NCI-H2227 treated with DMSO at 0.1 percent for 48 hours (cell line): ENCODE measurements around the gene GJD3.
"Not testable (repeated sequence)": the region's sequence is repeated elsewhere in the genome, so short reads cannot be mapped to it uniquely, and the experiment has no call there.

ENCODE experiments used
- DNase-seq: peaks from one replicate; lab custom pipeline; 2025; lab: John Stamatoyannopoulos, UW

Gene GJD3

DNA sequence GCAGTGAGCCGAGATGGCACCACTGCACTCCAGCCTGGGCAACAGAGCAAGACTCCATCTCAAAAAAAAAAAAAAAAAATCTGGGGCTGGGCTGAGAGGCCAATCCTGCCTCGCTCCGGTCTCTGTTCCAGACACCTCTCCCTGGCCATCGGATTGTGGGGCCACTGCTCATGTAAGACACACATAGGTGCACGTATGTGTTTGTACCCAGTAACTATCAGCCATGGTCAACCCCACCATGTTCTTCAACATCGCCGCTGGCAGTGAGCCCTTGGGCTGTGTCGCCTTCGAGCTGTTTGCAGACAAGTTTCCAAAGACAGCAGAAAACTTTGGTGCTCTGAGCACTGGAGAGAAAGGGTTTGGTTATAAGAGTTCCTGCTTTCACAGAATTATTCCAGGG, 3.2 kb upstream of the GJD3 start:
- DNase-seq: not testable (repeated sequence)

DNA sequence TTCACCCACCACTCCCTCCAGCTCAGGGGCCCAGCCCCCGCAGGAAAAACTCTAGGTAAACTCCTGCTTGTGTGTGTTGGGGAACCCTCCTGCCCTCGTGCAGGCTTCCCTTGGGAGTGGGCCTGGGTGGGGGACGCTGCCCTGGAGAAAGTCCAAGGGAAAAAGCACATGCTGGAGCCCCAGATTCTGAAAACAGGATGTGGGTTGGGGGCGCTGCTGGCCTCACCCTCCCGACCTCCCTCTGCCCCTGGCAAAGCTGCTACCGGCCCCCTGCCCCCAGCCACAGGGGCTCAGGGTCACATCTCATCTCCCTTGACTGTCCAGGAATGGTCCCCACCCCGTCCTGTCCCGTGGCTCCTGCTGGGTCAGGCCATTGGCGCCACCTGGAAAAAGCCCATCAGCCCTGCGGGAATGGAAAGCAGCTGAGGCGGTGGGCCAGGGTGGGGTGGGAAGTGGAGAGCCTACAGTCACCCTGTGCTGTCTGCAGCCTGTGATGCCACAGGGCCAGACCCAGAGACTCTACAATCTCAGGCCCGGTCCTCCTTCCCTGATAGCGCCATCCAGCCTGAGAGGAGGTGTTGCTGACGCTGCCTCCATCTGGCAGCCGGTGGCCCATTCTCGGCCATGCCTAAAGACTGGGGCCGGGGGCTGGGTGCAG, 2.5 kb upstream of the GJD3 start:
- DNase-seq: no peak

DNA sequence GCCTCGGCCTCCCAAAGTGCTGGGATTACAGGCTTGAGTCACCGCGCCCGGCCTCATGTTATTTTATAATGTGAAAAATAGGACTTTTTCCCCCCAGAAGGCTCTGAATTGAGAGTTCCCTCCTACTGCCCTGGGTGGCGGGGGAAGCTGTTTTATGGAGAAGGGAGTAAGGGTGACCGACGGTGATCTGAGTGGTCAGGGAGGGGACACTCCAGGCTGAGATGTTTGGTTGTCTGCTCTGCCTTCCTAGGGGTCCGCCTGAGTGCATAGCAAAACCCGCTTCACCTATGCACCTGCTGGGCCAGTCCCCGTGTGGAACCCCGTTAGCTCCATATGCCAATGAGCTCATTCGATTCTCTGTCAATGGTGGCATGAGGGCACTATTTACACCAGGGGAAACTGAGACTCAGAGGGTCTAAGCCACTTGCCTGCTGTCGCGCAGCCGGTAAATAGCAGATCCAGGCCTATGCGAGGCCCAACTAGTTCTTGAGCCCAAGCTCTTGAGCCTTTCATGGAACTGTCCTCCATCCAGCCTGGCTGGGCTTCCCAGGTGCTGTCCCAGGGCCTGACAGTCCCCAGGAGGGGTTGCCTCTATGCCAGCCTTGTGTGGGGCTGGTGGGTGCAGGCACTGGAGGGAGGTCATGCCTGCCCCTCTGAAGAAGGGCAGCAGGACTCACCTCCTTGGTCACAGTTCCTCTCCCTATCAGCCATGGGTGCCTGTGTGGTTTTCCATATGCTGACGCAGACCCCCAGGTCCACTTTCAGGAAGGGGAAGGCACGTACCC, 1.7 kb upstream of the GJD3 start:
- DNase-seq: no peak

DNA sequence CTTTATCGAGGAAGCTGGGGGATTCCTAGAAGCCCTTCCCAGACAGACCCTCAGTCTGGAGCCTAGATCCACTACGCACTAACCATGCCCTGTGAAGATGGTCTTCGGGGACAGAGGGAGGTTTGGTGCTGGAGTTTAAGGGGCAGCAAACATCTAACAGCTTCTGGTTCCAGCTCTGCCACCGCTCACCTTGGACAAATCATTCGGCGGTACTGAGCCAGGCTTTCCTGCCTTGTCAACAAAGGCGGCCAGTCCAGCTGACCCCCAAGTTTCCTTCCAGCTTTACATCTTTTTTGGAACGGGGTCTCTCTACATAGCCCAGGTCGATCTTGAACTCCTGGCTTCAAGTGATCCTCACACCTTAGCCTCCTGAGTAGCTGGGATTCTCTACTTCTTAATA, 369 bp upstream of the GJD3 start:
- no peak for DNase-seq

DNA sequence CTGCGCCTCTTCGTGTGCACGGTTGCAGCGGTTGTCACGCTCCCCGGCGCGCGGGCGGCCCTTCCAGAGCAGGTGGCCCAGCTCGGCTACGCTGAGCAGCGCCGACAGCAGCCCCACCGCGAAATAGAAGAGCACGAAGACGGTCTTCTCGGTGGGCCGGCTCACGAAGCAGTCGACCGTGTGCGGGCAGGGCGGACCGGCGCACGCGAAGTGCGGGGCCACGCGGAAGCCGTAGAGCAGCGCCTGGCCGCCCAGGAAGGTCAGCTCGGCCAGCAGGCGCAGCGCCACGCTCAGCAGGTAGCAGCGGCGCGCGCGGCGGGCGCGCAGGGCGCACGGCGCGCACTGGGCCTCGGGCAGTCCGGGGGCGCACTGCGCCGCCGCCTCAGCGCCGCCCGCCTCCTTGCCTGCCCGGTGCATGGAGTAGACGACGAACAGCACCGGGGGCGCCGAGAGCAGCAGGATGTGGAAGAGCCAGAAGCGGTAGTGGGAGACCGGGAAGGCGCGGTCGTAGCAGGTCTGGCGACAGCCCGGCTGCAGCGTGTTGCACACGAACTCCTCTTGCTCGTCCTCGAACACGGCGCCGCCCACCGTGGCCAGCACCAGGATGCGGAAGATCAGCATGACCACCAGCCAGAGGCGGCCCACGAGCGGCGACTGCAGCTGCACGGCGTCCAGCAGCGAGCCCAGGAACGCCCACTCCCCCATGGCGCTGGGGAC, 1.3 kb downstream of the GJD3 start:
- peak; percentile 12 for DNase-seq

DNA sequence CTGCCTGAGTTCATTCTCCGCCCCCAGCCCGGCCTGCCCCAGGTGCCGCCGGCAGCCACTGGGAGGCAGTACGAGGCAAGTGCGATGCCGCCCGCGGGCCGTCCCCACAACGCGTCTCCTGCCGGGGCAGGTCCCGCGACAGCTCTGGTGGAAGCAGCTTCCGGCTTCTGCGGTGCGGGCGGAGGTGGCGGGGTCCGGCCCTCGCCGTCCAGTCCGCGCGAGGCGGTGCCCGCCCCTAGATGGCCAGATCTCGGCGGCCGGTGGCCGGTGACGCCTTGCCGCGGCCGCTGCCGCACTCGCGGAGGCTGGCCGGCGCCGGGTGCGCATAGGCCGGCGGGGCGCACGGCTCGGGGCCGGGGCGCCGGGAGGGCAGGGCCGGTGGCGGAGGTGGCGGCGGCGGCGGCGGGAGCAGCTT, 1.8 kb downstream of the GJD3 start:
- DNase-seq: peak; percentile 39

DNA sequence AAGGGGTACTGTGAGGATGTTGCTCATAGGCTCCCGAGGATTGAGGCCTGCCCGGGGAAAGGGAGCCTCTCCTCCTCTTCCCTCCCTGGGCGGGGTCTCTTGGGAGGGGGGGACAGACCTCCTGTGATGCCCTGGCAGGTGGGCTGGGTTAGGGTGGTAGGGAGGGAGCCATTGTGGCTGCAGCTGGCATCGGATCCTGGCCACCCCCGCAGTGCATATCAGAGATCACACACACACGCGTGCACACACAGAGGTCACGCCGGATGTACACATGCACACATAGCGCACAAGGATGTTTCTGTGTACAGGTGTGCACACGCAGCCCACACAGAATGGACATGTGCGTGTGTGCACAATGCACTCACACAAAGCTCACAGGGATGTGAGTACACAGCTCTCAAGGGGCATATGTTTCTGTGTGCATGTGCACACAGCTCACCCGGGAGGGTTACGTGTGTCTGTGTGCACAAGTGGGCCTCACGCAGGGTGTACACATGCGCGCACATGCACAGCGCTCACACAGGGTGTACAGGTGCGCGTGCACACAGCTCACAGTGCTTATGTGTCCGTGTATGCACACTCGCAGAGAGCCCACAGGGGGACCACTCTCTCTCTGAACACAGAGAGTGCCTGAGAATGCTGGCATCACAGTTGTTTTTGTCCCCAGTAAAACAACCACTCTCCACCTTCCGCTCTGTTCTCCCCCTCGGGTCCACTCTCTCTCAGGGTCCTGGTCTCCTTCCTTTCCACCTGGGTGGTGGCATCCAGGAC, 2.4 kb downstream of the GJD3 start:
- DNase-seq: no peak

DNA sequence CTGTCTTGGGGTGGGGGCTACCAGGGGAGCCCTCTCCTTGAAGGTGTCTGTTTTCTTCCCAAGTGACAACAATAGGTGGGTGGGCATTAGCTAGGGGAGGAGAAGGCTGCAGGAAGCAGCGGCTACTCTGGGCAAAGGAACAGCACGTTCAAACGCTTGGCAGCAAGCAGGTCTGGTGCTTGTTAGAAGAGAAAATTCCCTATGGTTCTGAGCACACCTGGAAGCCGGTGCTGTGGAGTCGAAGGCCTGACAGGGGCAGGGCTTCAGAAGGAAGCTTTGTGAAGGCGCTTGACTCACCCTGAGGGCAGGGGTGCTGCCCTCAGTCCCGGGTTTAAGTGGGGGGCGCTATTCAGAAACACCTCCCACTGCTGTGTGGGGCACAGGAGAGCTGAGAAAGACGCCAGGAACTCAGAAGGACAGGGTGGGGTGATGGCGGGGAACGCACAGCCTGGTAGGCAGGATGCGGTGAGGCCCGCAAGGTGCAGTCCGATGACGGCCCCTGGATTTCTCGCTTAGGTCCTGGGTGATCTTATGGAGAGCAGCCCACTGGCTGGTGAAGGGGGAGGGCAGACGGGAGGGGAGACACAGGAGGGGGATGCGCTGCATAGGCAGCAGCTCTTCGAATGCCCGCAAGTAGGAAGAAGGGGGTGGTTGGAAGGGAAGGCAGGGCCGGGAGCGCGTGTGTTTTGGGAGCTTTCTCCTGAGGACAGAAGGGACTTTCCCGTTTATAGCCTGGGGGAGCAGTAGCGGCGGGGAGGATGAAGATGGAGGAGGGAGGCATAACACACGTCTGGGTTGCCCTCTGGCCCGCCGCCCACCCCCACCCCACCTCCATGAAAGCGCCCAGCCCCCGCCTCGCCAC, 3.2 kb downstream of the GJD3 start:
- DNase-seq: no peak

DNA sequence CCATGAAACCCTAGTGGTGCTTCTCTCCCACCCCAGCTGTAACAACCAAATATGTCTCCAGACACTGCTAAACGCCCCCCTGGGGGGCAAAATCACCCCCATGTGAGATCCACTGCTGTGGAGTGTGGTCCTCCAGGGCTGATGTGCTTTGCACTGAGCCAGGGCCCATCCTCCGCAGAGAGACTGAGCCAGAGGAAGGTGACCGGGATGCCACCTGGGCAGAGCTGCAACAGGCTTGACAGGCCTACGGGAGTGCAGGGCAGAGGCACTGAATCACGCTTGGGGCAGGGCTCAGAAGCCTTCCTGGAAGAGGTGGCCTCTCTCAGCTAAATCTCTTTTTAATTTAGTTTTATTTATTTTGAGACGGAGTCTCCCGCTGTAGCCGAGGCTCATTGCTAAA, 4.4 kb downstream of the GJD3 start:
- no peak for DNase-seq

DNA sequence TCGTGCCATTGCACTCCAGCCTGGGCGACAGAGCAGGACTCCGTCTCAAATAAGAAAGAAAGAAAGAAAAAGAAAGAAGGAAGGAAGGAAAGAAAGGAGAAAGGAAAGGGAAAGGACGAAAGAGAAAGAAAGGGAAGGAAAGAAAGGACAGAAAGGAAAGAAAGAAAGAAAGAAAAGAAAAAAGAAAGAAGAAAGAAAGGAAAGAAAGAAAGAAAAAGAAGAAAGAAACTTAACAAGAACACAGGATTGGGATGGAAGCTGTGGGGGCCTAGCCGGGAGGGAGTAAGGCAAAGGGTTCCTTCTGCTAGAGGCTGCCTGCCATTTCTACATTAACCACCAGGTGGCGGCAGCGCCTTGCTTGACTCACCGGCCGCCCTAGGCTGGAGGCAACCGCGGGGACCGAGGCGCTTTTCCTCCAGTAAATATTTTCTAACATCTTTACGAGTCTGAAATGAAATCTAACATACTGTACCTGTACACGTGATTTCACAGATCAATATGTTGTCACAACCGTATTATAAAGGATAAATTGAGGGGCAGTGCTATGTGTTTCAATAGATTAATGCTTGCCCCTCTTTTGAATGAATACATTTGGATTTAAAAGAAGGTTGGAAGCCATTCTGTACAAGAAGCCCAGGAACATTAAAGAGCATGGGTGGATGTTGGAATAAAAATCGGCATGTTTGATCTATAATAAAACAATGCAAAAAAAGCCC, 6.1 kb downstream of the GJD3 start:
- DNase-seq: peak; percentile 77

DNA sequence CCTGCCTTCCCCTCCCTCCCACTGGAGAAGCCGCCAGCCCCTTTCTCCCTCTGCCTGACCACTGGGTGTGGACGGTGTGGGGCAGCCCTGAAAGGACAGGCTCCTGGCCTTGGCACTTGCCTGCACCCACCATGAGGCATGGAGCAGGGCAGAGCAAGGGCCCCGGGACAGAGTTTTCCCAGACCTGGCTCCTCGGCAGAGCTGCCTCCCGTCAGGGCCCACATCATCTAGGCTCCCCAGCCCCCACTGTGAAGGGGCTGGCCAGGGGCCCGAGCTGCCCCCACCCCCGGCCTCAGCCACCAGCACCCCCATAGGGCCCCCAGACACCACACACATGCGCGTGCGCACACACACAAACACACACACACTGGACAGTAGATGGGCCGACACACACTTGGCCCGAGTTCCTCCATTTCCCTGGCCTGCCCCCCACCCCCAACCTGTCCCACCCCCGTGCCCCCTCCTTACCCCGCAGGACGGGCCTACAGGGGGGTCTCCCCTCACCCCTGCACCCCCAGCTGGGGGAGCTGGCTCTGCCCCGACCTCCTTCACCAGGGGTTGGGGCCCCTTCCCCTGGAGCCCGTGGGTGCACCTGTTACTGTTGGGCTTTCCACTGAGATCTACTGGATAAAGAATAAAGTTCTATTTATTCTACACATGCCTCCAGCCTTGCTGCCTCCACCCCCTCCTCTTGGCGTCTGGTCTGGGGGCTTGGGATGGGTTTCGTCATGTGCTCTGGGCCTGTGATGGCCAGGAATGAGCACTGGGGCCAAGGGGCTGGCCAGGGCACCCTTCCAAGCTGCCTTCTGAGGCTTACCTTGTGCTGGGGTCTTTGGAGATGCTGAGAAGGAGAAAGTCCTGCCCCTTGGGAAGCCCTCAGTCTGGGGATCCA, 7.3 kb downstream of the GJD3 start:
- no peak for DNase-seq

DNA sequence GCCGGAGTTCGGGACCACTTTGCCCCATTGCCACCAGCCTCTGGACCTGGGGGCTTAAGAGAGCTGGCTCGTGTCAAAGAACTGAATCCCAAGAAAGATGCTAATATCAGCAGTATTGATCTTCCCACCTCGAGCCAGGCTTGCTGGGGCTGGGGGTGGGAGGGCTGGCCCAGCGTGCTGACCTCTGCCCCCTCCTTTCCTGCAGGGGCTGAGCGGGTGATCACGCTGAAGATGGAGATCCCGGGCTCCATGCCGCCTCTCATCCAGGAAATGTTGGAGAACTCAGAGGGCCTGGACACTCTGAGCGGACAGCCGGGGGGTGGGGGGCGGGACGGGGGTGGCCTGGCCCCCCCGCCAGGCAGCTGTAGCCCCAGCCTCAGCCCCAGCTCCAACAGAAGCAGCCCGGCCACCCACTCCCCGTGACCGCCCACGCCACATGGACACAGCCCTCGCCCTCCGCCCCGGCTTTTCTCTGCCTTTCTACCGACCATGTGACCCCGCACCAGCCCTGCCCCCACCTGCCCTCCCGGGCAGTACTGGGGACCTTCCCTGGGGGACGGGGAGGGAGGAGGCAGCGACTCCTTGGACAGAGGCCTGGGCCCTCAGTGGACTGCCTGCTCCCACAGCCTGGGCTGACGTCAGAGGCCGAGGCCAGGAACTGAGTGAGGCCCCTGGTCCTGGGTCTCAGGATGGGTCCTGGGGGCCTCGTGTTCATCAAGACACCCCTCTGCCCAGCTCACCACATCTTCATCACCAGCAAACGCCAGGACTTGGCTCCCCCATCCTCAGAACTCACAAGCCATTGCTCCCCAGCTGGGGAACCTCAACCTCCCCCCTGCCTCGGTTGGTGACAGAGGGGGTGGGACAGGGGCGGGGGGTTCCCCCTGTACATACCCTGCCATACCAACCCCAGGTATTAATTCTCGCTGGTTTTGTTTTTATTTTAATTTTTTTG, 8.5 kb downstream of the GJD3 start:
- DNase-seq: no peak

DNA sequence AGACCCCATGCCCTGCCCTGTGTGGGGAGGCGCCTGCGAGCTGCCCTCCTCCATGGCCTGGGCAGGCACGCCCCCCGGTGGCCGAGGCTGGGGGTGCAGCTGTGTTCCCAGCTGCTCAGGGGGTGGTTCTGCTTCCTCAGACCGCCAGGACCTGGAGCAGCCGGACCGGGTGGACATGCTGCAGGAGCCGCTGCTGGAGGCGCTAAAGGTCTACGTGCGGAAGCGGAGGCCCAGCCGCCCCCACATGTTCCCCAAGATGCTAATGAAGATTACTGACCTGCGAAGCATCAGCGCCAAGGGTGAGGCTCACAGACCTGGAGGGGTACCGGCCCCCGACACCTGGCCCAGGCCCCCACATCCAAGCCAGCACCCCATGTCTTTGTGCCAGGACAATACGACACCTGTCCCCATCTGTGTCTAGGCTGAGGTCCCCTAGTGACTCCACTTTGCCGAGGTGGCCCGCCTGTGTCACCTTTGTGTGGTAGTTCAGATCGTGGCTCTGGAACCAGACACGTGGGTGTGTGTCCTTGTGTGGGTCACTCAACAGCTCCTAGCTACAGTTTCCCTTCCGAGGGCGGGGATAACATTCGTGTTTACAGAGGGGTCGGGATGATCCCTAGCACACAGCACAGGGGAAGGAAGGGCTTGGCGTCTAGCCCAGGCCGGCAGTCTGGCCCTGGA, 9.3 kb downstream of the GJD3 start:
- peak; percentile 21 for DNase-seq

DNA sequence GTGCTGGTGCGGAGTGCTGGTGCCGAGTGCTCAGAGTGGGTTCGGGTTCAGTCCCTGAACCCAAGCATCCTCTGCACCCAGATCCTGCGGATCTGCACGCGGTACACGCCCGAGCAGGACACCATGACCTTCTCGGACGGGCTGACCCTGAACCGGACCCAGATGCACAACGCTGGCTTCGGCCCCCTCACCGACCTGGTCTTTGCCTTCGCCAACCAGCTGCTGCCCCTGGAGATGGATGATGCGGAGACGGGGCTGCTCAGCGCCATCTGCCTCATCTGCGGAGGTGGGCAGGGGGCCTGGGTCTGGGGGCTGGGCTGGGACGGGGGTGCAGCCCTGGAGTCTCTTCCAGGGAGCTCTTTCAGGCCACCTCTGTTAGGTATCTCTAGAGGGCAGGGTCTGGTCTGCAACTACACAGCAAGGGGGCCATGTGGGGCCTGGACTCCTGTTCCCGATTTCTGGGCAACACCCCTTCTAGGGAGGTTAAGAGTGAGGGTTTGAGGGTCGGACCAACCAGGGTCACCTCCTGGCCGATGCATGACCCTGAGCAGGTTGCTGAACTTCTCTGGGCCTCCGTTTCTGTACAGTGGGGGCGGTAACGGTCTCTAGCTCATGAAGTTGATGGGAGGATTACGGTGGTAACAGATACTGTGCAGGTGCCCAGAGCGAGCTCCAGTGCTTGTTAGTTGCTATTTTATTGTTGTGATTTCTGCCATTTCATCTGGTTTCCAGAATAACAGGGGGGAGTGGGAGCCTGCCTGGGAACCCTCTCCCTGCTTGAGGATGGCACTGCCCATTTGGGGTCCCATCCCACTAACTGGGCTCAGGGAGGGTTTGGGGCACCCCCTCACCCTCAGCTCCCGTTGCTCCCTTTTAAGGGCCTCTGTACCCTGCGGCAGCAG, 10.1 kb downstream of the GJD3 start:
- DNase-seq: no peak

DNA sequence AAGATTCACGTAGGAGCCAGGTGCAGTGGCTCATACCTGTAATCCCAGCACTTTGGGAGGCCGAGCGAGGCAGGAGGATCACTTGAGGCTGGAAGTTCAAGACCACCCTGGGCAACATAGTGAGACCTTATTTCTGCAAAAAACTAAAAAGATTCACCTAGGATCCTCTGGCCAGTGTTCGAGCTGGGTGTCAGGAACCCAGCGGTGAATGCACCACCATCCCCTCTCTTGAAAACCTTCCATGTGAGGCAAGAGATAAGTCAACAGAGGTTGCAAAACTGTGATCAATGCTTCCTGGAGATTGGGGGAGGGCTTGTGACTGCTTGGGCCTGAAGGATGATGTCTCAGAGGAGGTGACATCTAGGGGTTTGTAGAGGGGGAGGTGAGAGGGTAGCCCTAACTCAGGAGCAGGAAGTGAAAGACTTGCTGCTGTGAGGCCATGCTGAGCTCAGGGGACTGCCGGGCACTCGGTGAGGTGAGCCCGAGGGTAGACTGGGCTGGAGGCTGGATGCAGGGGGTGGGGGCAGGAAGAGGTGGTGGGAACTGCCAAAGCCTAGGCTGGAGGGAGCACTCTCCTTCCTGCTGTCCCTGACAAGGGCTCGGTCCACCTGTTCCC, 11.7 kb downstream of the GJD3 start:
- no peak for DNase-seq

DNA sequence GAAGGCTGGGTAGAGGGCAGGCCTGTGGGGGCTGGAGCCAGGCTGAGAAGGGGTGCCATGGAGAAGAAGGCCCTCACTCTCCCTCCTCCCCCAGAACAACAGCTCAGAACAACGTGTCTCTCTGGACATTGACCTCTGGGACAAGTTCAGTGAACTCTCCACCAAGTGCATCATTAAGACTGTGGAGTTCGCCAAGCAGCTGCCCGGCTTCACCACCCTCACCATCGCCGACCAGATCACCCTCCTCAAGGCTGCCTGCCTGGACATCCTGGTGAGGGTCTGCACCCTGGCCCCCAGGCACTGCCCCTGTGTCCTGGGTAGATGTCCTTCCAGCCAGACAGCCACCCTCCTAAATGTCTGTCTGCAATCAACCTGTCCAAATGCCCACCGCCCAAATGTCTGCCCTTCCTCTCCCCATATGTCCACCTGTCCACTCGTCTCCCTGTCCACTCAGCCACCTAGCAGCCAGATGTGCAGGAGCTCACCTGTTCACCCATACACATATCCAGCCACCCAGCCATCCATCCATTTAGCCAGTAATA, 12.2 kb downstream of the GJD3 start:
- DNase-seq: no peak
